WI38 (cell line): ENCODE measurements around the gene TMF1.

Experiments
- H3K4me3 ChIP-seq: 2 replicates; pipeline ENCODE4 v1.5.1; 2011; ENCODE audit warnings: low read depth, mild to moderate bottlenecking, control low read depth, low read length
- TF ChIP-seq, protein P1 (sequence below): IDR thresholded peaks from 2 replicates; pipeline ENCODE4 v1.5.1; 2012; ENCODE audit warnings: low read depth, mild to moderate bottlenecking, control low read depth, low read length

Gene TMF1

DNA sequence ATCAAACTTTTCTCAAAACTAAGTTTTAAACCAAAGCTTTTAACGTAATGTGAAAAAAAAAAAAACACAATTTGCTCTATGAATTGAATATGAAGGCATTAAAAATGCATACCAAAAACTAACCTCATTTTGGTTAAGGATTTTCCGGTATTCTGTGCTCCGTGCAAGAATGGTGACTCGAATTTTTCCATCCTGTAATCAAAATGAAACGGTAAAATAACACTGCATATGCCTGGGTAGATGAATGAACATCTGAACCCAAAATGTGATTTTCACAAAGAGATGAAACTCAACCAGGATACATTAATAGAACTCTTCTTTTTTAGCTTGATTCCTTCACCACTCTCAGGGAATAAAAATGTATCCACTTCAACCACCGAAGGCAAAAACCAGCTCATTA lies 64.8 kb downstream of the TMF1 start:
- H3K4me3 ChIP-seq = no peak overlapping the region
- TF ChIP-seq, protein P1, sequence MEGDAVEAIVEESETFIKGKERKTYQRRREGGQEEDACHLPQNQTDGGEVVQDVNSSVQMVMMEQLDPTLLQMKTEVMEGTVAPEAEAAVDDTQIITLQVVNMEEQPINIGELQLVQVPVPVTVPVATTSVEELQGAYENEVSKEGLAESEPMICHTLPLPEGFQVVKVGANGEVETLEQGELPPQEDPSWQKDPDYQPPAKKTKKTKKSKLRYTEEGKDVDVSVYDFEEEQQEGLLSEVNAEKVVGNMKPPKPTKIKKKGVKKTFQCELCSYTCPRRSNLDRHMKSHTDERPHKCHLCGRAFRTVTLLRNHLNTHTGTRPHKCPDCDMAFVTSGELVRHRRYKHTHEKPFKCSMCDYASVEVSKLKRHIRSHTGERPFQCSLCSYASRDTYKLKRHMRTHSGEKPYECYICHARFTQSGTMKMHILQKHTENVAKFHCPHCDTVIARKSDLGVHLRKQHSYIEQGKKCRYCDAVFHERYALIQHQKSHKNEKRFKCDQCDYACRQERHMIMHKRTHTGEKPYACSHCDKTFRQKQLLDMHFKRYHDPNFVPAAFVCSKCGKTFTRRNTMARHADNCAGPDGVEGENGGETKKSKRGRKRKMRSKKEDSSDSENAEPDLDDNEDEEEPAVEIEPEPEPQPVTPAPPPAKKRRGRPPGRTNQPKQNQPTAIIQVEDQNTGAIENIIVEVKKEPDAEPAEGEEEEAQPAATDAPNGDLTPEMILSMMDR = no peak

DNA sequence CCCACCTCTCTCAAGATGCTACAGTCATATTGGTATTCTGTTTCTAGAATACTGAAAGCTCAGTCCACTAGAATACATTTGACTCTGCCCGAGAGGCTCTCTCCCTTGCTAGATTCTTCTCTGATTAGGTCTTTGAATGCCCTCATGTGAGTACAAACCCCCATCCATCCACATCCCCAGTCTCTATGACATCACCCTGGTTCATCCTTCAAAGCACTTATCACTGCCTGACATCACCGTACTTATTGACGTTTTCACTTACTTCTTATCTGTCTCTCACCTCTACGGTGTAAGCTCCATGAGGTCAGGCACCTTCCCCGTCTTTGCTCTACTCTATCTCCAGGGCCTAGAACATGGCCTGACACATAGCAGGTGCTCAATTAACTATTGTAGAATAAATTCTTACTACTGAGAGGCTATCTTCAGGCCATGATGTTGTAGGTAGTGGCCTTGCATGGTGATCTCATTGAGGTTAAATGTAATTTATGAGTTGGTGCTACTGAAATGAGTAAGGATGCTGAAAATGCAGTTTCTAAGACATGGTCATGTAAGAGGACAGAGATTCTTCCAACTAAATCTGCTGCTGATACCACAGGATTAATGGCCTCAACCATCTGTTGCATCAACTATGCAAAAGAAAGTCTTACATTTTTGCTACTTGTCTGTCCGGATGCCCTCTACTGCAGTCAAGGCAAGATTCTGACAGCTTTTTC lies 65.5 kb downstream of the TMF1 start:
- no peak overlapping the region for H3K4me3 ChIP-seq
- TF ChIP-seq, protein P1 = no peak

DNA sequence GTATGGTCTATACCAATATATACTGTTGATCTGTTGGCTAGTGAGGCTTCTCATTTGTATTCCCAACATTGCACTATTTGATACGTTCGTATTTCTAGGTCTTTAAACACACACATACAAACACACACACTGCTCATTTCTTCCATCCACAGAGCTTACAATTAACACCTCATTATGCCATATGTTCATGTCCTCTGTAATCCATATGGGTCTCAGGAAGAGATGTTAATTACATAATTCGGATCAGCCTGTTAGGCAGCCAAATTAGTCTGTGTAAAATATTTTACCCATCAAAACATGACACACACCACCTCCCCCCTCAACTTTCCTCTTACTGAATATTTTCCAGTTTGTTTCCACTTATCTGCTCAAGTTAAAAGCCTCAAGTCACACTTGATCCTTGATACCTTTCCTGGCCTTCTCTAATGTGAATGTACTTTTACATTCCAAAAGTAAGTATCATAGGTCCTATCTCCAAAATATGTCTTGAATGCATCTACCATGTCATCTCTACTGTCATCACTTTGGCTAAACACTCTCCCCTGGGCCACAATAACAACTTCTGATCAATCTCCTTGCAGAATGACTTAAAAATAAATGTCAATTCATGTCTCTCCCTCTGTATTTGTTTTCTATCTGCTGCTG lies 66.9 kb downstream of the TMF1 start:
- TF ChIP-seq, protein P1 = no peak
- H3K4me3 ChIP-seq = no peak overlapping the region

DNA sequence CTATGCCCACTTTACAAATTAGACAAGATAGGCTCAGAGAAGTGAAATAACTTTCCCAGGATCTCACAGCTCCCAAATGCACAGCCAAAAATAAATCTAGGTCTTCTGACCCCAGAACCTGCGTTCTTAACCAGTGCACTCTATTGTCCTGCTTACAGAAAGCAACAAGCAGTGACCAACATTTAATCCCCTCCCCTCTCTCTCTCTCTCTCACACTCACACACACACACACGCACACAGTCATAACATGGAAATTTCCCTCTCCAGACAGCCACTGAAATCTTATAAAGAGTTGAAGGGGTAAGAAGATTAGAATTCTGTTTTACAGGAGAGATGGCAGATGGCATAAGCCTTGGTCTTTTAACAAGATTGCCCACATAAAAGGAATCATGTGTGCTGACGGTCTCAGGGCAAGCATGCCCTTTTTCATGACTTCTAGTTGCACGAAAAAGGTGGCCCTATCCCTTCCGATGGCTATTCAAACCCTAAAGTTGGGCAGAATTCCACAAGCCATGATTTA lies 68.1 kb downstream of the TMF1 start:
- no peak overlapping the region for H3K4me3 ChIP-seq
- TF ChIP-seq, protein P1 = no peak

DNA sequence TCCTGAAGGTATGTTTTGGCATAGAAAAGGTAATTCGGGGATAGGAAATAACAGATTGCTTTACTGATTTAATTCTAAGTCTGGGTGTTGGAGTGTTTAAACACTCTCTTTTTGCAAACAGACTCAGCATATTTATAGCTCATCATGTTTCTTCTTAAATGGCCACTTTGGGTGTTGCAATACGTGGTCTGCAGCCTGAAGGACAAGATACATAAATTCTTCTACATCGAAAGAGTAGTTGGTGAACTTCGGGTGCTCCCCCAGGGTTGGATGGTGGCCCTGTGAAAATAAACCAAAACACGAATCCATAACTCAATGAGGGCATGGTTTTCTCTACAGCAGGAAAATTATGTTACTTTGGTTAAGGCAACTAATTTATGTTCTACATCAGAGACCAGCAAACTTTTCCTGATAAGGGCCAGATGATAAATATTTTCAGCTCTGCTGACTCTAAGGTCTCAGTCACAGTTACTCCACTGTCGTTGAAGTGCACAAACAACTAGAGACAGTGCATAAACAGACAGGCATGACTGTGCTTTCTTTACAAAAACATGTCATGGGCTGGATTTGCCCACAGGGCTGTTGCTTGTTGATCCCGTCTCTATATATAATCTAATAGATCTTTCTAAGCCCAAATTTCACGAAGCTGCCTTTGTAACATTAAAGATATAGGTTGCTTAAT lies 74.5 kb downstream of the TMF1 start:
- H3K4me3 ChIP-seq = no peak overlapping the region

DNA sequence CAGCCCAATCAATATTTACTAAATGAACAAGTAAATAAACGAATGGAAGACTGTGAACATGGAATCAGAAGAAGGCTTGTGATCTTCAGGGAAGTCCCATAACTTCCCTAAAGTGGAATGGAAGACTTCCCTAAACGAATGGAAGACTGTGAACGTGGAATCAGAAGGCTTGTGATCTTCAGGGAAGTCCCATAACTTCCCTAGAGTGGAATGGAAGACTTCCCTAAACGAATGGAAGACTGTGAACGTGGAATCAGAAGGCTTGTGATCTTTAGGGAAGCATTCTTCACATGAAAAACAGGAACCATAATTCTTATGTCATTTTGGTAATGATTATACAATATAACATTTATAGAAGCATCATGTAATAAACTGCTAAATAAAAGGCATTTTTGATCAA lies 77.4 kb downstream of the TMF1 start:
- TF ChIP-seq, protein P1 = no peak
- H3K4me3 ChIP-seq = no peak overlapping the region

More for the DNA sequence above, 74.5 kb downstream of the TMF1 start:
- TF ChIP-seq, protein P1 = no peak

DNA sequence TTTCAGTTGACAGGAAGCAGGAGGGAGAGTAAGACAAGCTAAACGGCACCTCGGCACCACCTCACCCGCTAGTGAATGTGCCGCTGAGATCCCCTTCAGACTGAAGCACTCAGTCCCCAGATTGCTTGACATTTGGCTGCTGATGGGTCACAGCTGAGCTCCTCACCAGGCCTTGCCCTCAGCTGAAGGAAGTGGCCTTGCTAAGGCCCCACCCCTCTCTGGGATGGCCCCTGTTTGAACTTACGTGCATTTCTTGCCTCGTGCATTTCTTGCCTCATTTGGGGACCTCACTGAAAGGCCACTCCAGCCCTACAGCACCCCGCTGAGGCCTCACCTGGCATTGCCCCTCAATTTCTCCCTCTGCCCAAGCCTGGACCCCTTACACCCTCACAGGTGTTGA lies 78.5 kb downstream of the TMF1 start:
- TF ChIP-seq, protein P1 = no peak
- H3K4me3 ChIP-seq = no peak overlapping the region
